HG02970 (cell line): ENCODE data around the gene ZSCAN22.

Experiments
- ATAC-seq: cut with Tn5 transposase; IDR thresholded peaks from one replicate; pipeline ENCODE4 v1.9.1; 2021; ENCODE audit warnings: mild to moderate bottlenecking, moderate library complexity, moderate number of reproducible peaks; ENCODE audit not compliant: unreplicated experiment, low FRiP score

The ZSCAN22 gene

GRCh38 chr19:58350871-58351557 is 24.2 kb downstream of the ZSCAN22 start:
- no peak for ATAC-seq

DNA sequence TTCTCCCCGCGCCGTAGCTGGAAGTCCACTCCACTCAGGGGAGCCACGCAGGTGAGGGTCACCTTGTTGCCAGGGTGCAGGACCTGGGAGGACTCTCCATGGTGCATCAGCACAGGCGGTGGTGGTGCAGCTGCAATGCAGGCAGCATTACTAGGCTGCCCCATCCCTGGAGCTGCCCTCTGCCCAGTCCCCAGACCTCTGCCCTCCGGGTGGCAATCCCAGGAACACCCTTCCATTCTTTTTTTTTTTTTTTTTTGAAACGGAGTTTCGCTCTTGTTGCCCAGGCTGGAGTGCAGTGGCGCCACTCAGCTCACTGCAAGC is 24.7 kb downstream of the ZSCAN22 start:
- ATAC-seq = no peak

GRCh38 chr19:58351990-58352755 is 25.4 kb downstream of the ZSCAN22 start:
- ATAC-seq = no peak

DNA sequence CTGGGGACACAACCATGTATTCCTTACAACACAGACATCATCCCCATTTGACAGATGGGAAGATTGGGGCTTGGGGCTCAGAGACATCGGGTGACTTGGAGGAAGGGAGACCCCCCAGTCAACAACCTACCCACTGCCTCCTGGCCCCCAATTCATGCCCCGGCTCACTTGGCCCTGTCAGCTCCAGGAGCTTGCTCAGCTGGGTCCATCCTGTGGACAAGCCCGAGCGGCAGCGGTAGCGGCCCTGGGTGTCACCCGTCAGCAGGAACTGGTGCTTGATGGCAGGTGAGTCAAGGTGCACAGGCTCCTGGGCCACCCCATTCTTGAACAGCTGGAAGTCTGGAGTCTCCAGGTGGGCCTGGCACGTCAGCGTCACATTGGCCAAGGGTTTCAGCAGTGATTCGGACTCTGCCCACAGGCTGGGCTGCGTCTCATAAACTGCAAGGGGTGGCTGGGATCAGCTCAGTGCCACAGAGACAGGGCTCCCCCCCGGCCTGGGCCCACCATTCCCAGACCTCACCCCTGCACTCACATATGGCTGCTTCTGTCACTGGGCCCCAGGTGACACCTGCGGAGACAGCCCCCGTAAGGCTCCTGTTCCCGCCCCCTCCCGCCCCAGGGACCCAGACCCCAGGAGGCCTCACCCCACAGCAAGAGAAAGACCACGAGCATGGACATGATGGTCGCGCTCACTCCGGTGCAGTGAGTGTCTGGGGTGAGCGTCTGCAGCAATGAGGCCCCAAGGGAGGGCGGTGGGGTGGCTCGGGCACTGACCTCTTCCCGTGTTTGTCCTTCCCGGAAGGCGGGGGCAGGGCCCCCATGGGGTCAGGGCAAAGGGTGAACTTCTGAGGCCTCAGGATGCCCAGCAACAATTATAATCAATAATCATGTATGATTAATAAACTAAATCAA is 26.2 kb downstream of the ZSCAN22 start, which contains the start of gene A1BG:
Gene A1BG, minus strand, starts transcription at position 733 of the 912 bp plus-strand sequence. Its CDS starts 55 bp downstream, at position 678.
- ATAC-seq = no peak

- no peak for ATAC-seq
Measured at GRCh38 chr19:58353717-58354477, 27.1 kb downstream of the ZSCAN22 start.

DNA sequence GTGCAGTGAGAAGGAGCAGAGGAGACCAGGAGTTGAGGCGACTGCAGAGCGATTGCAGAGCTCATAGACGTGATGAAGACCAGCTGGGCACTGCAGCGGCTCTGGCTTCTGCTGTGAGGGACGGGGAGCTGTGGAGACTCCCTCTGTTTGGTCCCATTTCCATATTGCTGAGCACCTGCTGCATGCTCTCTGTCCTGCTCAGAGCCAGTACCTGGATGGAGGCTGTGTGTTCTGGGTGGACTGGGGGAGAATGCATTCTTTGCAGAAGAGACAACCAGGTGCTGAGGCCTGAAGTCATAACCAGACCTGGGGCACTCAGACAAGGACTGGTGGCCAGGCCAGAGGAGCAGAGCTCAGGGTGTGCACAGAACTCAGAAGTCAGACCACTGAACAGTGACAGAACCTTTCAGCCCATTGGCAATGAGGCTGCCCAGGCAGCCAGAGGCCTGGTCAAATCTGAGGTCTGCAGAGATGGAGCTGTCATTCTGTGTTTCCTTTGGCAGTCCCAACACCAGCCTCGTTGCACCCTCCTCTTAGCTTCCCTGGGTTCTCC is 27.8 kb downstream of the ZSCAN22 start:
- no peak for ATAC-seq

DNA sequence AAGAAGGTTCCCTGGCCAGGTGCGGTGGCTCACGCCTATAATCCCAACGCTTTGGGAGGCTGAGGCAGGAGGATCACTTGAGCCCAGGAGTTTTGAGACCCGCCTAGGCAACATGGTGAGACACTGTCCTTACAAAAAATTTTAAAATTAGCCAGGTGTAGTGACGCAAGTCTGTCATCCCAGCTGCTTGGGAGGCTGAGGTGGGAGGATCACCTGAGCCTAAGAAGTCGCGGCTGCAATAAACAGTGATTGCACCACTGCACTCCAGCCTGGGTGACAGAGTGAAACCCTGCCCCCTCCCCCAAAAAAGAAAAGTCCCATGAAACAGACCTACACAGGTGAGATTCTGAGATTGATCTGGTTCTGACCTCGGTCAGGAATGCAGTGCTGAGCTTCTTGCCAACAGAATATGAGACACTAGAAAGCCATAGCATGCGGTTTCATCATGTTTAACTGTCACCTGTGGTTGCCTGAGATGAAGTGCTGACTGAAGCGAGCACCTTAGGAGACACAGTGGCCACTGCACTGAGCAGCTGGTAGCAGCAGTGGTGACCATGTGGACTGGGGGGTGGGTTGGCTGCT is 28.5 kb downstream of the ZSCAN22 start:
- ATAC-seq = no peak

DNA sequence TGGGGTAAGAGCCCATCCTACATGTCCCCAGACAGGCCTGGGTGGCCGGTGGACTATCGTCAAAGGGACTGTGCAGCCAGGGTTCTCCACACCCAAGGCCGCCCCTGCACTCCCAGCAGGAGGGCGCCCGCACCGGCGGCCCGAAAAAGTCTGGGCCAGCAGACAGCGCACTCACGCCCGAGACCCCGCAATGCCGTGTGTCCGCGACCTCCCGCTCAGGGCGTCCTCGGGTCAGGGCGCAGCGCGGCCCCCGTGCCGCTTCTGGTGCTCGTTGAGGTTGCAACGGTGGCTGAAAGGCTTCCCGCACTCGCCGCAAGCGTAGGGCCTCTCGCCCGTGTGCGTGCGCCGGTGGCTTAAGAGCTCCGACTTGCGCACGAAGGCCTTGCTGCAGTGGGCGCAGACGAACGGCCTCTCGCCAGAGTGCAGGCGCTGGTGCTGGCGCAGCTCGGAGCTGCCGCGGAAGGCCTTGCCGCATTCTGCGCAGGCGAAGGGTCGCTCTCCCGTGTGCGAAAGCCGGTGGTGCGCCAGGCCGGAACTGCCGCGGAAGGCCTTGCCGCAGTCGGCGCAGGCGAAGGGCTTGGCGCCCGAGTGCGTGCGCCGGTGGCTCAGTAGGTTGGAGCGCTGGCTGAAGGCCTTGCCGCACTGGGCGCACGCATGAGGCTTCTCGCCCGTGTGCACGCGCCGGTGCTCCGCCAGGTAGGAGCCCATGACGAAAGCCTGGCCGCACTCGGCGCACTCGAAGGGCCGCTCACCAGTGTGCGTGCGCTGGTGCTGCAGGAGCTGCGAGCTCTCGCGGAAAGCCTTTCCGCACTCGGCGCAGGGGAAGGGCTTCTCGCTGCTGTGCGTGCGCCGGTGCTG is 29.3 kb downstream of the ZSCAN22 start:
- ATAC-seq = no peak

DNA sequence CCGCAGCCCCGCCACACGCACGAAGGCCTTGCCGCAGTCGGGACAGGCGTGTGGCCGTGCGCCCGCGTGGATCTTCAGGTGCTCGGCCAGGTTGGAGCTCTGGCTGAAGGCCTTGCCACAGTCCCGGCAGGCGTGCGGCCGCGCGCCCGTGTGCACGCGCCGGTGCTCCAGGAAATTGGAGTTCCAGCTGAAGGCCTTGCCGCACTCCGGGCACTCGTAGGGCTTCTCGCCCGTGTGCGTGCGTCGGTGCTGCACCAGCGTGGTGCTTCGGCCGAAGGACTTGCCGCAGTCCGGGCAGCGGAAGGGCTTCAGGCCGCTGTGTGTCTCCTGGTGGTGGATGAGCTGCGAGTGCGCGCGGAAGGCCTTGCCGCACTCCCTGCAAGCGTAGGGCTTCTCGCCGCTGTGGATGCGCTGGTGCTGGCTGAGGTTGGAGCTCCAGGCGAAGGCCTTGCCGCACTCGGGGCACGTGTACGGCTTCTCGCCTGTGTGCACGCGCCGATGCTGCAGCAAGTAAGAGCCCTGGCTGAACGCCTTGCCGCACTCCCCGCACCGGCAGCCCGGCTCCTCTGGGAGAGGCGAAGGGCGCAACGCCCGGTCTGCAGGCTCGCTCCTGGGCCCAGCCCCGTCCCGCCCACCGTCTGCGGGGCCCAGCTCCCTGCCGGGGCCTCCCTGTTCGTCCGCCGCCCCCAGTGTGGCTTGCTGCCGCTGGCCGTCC is 30.1 kb downstream of the ZSCAN22 start:
- no peak for ATAC-seq

GRCh38 chr19:58357481-58358145 is 30.8 kb downstream of the ZSCAN22 start:
- ATAC-seq = no peak

DNA sequence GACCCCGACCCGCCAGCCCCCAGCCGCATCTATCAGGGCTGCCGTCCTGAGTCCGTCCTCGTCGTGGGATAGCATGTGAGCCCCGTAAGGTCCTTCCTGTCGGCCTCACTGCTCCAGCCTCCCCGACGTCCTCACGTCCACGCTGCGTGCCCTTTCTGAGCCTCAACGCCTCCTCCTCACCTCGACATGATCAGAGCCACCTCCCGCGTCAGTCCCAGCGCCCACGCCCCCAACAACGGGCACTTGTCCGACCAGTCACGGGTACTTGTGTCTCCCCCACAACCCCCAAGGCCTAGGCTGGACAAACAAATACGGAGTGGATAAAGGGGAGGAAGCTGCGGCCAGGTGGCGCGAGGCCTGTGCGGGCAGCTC is 35.1 kb downstream of the ZSCAN22 start:
- ATAC-seq = no peak

GRCh38 chr19:58362272-58362994 is 35.6 kb downstream of the ZSCAN22 start, which contains the start of gene ZNF497:
TSS of gene ZNF497 (minus strand) at chr19:58362751. CDS start at chr19:58357635, 5,116 bp downstream.
- peak; percentile 82 for ATAC-seq

GRCh38 chr19:58364146-58364545 is 37.4 kb downstream of the ZSCAN22 start:
- ATAC-seq = no peak

- no peak for ATAC-seq
Measured at GRCh38 chr19:58366585-58367430, 40.0 kb downstream of the ZSCAN22 start.

GRCh38 chr19:58367698-58368454 is 41.1 kb downstream of the ZSCAN22 start:
- ATAC-seq = no peak
